ENCODE results near the gene INSL6.

The INSL6 gene

GRCh38 chr9:5185220-5185840 lies at the start of gene INSL6:
INSL6 (minus strand) TSS chr9:5185639; CDS start chr9:5185602, 37 bp downstream.
- TF ChIP-seq CTCF (IDR thresholded peaks at IDR 0.05; ENCODE audit: low read depth, low read length, missing control alignments), result no peak
- in situ Hi-C loops (cut with HindIII; ENCODE audit: low sequenced_read_pairs), result loop anchor here (10.0 kb wide), 1 partner anchor 259 kb away; no protein-coding TSS in a partner anchor
- H3K4me3 ChIP-seq (ENCODE audit: low read depth, low read length), result no peak within 1 kb of the TSS
- DNase-seq (ENCODE audit: low read depth), result no peak

GRCh38 chr9:5231212-5231611 lies 45.8 kb upstream of the INSL6 start, which contains the start of gene INSL4:
INSL4 (plus strand) TSS chr9:5231419; CDS start chr9:5231524, 105 bp downstream.
- no peak for DNase-seq (ENCODE audit: low read depth)
- no peak within 1 kb of the TSS for H3K4me3 ChIP-seq (ENCODE audit: low read depth, low read length)
- TF ChIP-seq CTCF (IDR thresholded peaks at IDR 0.05; ENCODE audit: low read depth, low read length, missing control alignments), result no peak
- in situ Hi-C loops (cut with HindIII; ENCODE audit: low sequenced_read_pairs), result no loop called here

- H3K4me3 ChIP-seq (ENCODE audit: low read depth, low read length), result no peak overlapping the region
- no peak for DNase-seq (ENCODE audit: low read depth)
- in situ Hi-C loops (cut with HindIII; ENCODE audit: low sequenced_read_pairs), result no loop called here
- no peak for TF ChIP-seq CTCF (IDR thresholded peaks at IDR 0.05; ENCODE audit: low read depth, low read length, missing control alignments)
Observed at GRCh38 chr9:5230554-5230953, 45.1 kb upstream of the INSL6 start.

GRCh38 chr9:5205071-5205470 lies 19.6 kb upstream of the INSL6 start:
- TF ChIP-seq CTCF (IDR thresholded peaks at IDR 0.05; ENCODE audit: low read depth, low read length, missing control alignments), result no peak
- in situ Hi-C loops (cut with HindIII; ENCODE audit: low sequenced_read_pairs), result no loop called here
- no peak overlapping the region for H3K4me3 ChIP-seq (ENCODE audit: low read depth, low read length)
- DNase-seq (ENCODE audit: low read depth), result no peak

GRCh38 chr9:5195463-5195862 lies 10.0 kb upstream of the INSL6 start:
- H3K4me3 ChIP-seq (ENCODE audit: low read depth, low read length), result no peak overlapping the region
- no peak for DNase-seq (ENCODE audit: low read depth)
- in situ Hi-C loops (cut with HindIII; ENCODE audit: low sequenced_read_pairs), result no loop called here
- no peak for TF ChIP-seq CTCF (IDR thresholded peaks at IDR 0.05; ENCODE audit: low read depth, low read length, missing control alignments)

GRCh38 chr9:5193345-5193744 lies 7.9 kb upstream of the INSL6 start:
- no peak overlapping the region for H3K4me3 ChIP-seq (ENCODE audit: low read depth, low read length)
- no peak for TF ChIP-seq CTCF (IDR thresholded peaks at IDR 0.05; ENCODE audit: low read depth, low read length, missing control alignments)
- in situ Hi-C loops (cut with HindIII; ENCODE audit: low sequenced_read_pairs), result no loop called here
- no peak for DNase-seq (ENCODE audit: low read depth)
